Skin of body (tissue), 2 donors: ENCODE measurements around the gene PPP1R3D. TPM values are rescaled to one million over a fixed set of nuclear protein-coding genes. Genes with fewer than 3 reads are reported as not detected.
A peak's percentile ranks its signal among the peaks of the same experiment; 100 is the strongest.

Source experiments
- DNase-seq: peaks from one replicate; lab custom pipeline; 2025; lab: John Stamatoyannopoulos, UW
- total RNA-seq: library from RNA; depleted of rRNA; stranded (reverse); fragments of >200 nt; gene quantifications from one replicate; pipeline ENCODE4 v1.2.3, GENCODE V29; 2014

PPP1R3D gene
- total RNA-seq, 1 donor from 2014 or later = 5.3 TPM

GRCh38 chr20:59948828-59949720 is 9.0 kb upstream of the PPP1R3D start:
- peak; percentile 28 for DNase-seq

- DNase-seq = no peak
These were observed 8.1 kb upstream of the PPP1R3D start for GRCh38 chr20:59948212-59948611.

GRCh38 chr20:59947376-59947775 is 7.3 kb upstream of the PPP1R3D start:
- DNase-seq = no peak

GRCh38 chr20:59945731-59946130 is 5.6 kb upstream of the PPP1R3D start:
- DNase-seq = no peak

GRCh38 chr20:59945175-59945574 is 5.1 kb upstream of the PPP1R3D start:
- no peak for DNase-seq

GRCh38 chr20:59944726-59945125 is 4.6 kb upstream of the PPP1R3D start:
- DNase-seq = no peak

GRCh38 chr20:59942245-59942644 is 2.1 kb upstream of the PPP1R3D start:
- no peak for DNase-seq

- no peak for DNase-seq
These were observed 820 bp upstream of the PPP1R3D start for GRCh38 chr20:59940956-59941294.

GRCh38 chr20:59939879-59940128 is 301 bp downstream of the PPP1R3D start:
- no peak for DNase-seq

- no peak for DNase-seq
These were observed 840 bp downstream of the PPP1R3D start for GRCh38 chr20:59939052-59939878.

GRCh38 chr20:59938696-59939051 is 1.4 kb downstream of the PPP1R3D start:
- DNase-seq = no peak

GRCh38 chr20:59938221-59938620 is 1.9 kb downstream of the PPP1R3D start:
- no peak for DNase-seq

- no peak for DNase-seq
These were observed 3.0 kb downstream of the PPP1R3D start for GRCh38 chr20:59937150-59937549.

GRCh38 chr20:59936409-59936808 is 3.7 kb downstream of the PPP1R3D start:
- no peak for DNase-seq

GRCh38 chr20:59935457-59936185 is 4.5 kb downstream of the PPP1R3D start:
- DNase-seq = no peak

- peak; percentile 17 for DNase-seq
These were observed 6.1 kb downstream of the PPP1R3D start for GRCh38 chr20:59933849-59934585.

GRCh38 chr20:59933296-59933848 is 6.7 kb downstream of the PPP1R3D start, which contains the start of gene SYCP2:
Gene SYCP2 (minus strand): TSS chr20:59933637. CDS start chr20:59922413, 11,224 bp downstream.
- DNase-seq = no peak

GRCh38 chr20:59932616-59933295 is 7.3 kb downstream of the PPP1R3D start:
- DNase-seq = no peak

GRCh38 chr20:59931511-59932312 is 8.4 kb downstream of the PPP1R3D start:
- DNase-seq = no peak

- DNase-seq = no peak
These were observed 14.2 kb downstream of the PPP1R3D start for GRCh38 chr20:59925899-59926298.
